IMR-90 (cell line): ENCODE results near the gene RGS14. TPM values are rescaled to one million over a fixed set of nuclear protein-coding genes. Genes with fewer than 3 reads are reported as not detected.

ENCODE experiments used
- ATAC-seq: fragments of 200-7000 bp; cut with Tn5 transposase; 2 replicates; pipeline ENCODE4 v1.9.1; 2020; ENCODE audit warnings: low read depth, mild to moderate bottlenecking, moderate library complexity
- BruUV-seq: library from RNA; stranded (reverse); fragments of 400-500 nt; replicated peaks from 2 replicates; lab custom pipeline; 2021; lab: Mats Ljungman, UMichigan
- CTCF ChIA-PET: fragments of 300-600 bp; formaldehyde crosslinking; extraction: SDS; loops from one replicate; lab custom pipeline; 2021; ENCODE audit warnings: antibody characterized with exemption; lab: Yijun Ruan, JAX
- POLR2A ChIA-PET: fragments of 300-600 bp; sonication (Branson Sonifier 250); formaldehyde crosslinking; loops from one replicate; lab custom pipeline; 2022; ENCODE audit warnings: antibody characterized with exemption; ENCODE audit not compliant: unreplicated experiment; lab: Charles Lee
- DNase-seq: peaks from one replicate; pipeline ENCODE4 v3.0.0; 2013
- H2AFZ ChIP-seq: replicated peaks from 2 replicates; pipeline ENCODE3; 2013; ENCODE audit warnings: low read length, mild to moderate bottlenecking; ENCODE audit not compliant: poor library complexity
- H2AK5ac ChIP-seq: 2 replicates; pipeline ENCODE4 v1.6.1; 2013; ENCODE audit warnings: low read depth, low read length, inconsistent platforms
- H2AK9ac ChIP-seq: replicated peaks from 2 replicates; pipeline ENCODE3; 2013; ENCODE audit warnings: mild to moderate bottlenecking, low read depth, low read length, moderate library complexity; ENCODE audit not compliant: poor library complexity
- H2BK120ac ChIP-seq: 2 replicates; pipeline ENCODE4 v1.6.1; 2013; ENCODE audit warnings: low read depth, low read length, inconsistent platforms
- H2BK15ac ChIP-seq: 3 replicates; pipeline ENCODE4 v1.6.1; 2013; ENCODE audit warnings: low read depth, low read length, inconsistent platforms
- H2BK20ac ChIP-seq: 2 replicates; pipeline ENCODE4 v1.6.1; 2013; ENCODE audit warnings: low read depth, mild to moderate bottlenecking, inconsistent platforms, low read length, moderate library complexity
- H2BK5ac ChIP-seq: 2 replicates; pipeline ENCODE4 v1.6.1; 2013; ENCODE audit warnings: mild to moderate bottlenecking, low read depth, low read length, inconsistent platforms; ENCODE audit not compliant: poor library complexity, severe bottlenecking
- H3K14ac ChIP-seq: replicated peaks from 2 replicates; pipeline ENCODE4 v1.6.1; 2013; ENCODE audit warnings: low read depth, low read length, inconsistent platforms
- H3K18ac ChIP-seq: 2 replicates; pipeline ENCODE4 v1.6.1; 2013; ENCODE audit warnings: low read depth, low read length, control low read depth
- H3K23ac ChIP-seq: 2 replicates; pipeline ENCODE4 v1.6.1; 2013; ENCODE audit warnings: low read depth, low read length, inconsistent platforms
- H3K27ac ChIP-seq: 2 replicates; pipeline ENCODE4 v1.5.1; 2013; ENCODE audit warnings: mild to moderate bottlenecking, control low read depth, low read length; ENCODE audit not compliant: insufficient read depth
- H3K27me3 ChIP-seq: 2 replicates; pipeline ENCODE4 v1.6.1; 2013; ENCODE audit warnings: low read length; ENCODE audit not compliant: control insufficient read depth, insufficient read depth
- H3K36me3 ChIP-seq: 2 replicates; pipeline ENCODE4 v1.6.1; 2013; ENCODE audit warnings: low read length, mixed read lengths; ENCODE audit not compliant: control insufficient read depth, insufficient read depth
- H3K4ac ChIP-seq: 2 replicates; pipeline ENCODE4 v1.6.1; 2013; ENCODE audit warnings: low read depth, low read length, inconsistent platforms
- H3K4me1 ChIP-seq: 2 replicates; pipeline ENCODE4 v1.6.1; 2013; ENCODE audit warnings: low read length, mixed read lengths; ENCODE audit not compliant: control insufficient read depth, insufficient read depth
- H3K4me2 ChIP-seq: 2 replicates; pipeline ENCODE4 v1.6.1; 2013; ENCODE audit warnings: low read depth, mild to moderate bottlenecking, control low read depth, low read length, moderate library complexity
- H3K4me3 ChIP-seq: 2 replicates; pipeline ENCODE4 v1.5.1; 2013; ENCODE audit warnings: low read depth, mild to moderate bottlenecking, control low read depth, low read length, moderate library complexity; ENCODE audit not compliant: insufficient read depth
- H3K56ac ChIP-seq: 2 replicates; pipeline ENCODE4 v1.6.1; 2013; ENCODE audit warnings: low read length, inconsistent platforms; ENCODE audit not compliant: insufficient read depth; ENCODE audit errors: extremely low read depth
- H3K79me1 ChIP-seq, 2 experiments: 2 replicates each; pipeline ENCODE4 v1.6.1; 2013; ENCODE audit warnings: low read length in 2 of 2, inconsistent platforms in 1 of 2, low read depth in 1 of 2
- H3K9ac ChIP-seq: 2 replicates; pipeline ENCODE4 v1.6.1; 2013; ENCODE audit warnings: low read depth, low read length, control low read depth
- H3K9me1 ChIP-seq: 2 replicates; pipeline ENCODE4 v1.6.1; 2013; ENCODE audit warnings: low read length, inconsistent platforms; ENCODE audit not compliant: insufficient read depth
- H3K9me3 ChIP-seq: 2 replicates; pipeline ENCODE4 v1.6.1; 2013; ENCODE audit warnings: low read length; ENCODE audit not compliant: control insufficient read depth, insufficient read depth
- H4K20me1 ChIP-seq: 2 replicates; pipeline ENCODE4 v1.6.1; 2013; ENCODE audit warnings: low read length, inconsistent platforms; ENCODE audit not compliant: insufficient read depth
- H4K5ac ChIP-seq: 2 replicates; pipeline ENCODE4 v1.6.1; 2013; ENCODE audit warnings: mild to moderate bottlenecking, low read depth, low read length, control low read depth
- H4K8ac ChIP-seq, 2 experiments: 2 replicates each; pipeline ENCODE4 v1.6.1; 2013; ENCODE audit warnings: low read depth in 2 of 2, low read length in 2 of 2, control low read depth in 1 of 2, inconsistent platforms in 1 of 2
- H4K91ac ChIP-seq: 2 replicates; pipeline ENCODE4 v1.6.1; 2013; ENCODE audit warnings: low read depth, low read length, inconsistent platforms; ENCODE audit not compliant: insufficient read depth
- CEBPB ChIP-seq: IDR thresholded peaks from 2 replicates; pipeline ENCODE4 v1.6.1; 2012; ENCODE audit warnings: low read depth, low read length, improper control_type of control experiment
- CHD1 ChIP-seq: IDR thresholded peaks from 2 replicates; pipeline ENCODE4 v1.6.1; 2012; ENCODE audit warnings: low read depth, low read length, improper control_type of control experiment
- FOS ChIP-seq: fragments of 150-350 bp; IDR thresholded peaks from 2 replicates; pipeline ENCODE4 v1.6.1; 2016; ENCODE audit warnings: low read depth, low read length
- MAFK ChIP-seq: IDR thresholded peaks from 2 replicates; pipeline ENCODE4 v1.6.1; 2012; ENCODE audit warnings: low read depth, low read length, improper control_type of control experiment
- MAZ ChIP-seq: IDR thresholded peaks from 2 replicates; pipeline ENCODE4 v1.6.1; 2012; ENCODE audit warnings: low read depth, mild to moderate bottlenecking, low read length, improper control_type of control experiment, moderate library complexity, borderline replicate concordance
- MXI1 ChIP-seq: IDR thresholded peaks from 2 replicates; pipeline ENCODE4 v1.6.1; 2012; ENCODE audit warnings: low read depth, mild to moderate bottlenecking, low read length, moderate library complexity, borderline replicate concordance
- NFE2L2 ChIP-seq: fragments of 150-350 bp; IDR thresholded peaks from 2 replicates; pipeline ENCODE4 v1.6.1; 2016; ENCODE audit warnings: low read depth, mild to moderate bottlenecking, low read length
- POLR2A ChIP-seq: IDR thresholded peaks from 2 replicates; pipeline ENCODE4 v1.6.1; 2012; ENCODE audit warnings: mild to moderate bottlenecking, low read depth, low read length
- RAD21 ChIP-seq: IDR thresholded peaks from 2 replicates; pipeline ENCODE4 v1.6.1; 2012; ENCODE audit warnings: low read length, improper control_type of control experiment
- RCOR1 ChIP-seq: IDR thresholded peaks from 2 replicates; pipeline ENCODE4 v1.6.1; 2012; ENCODE audit warnings: mild to moderate bottlenecking, low read length, improper control_type of control experiment; ENCODE audit not compliant: insufficient replicate concordance
- RFX5 ChIP-seq: IDR thresholded peaks from 2 replicates; pipeline ENCODE4 v1.8.0; 2012; ENCODE audit warnings: low read depth, mild to moderate bottlenecking, low read length, moderate library complexity
- SMC3 ChIP-seq: fragments of 150-350 bp; IDR thresholded peaks from 2 replicates; pipeline ENCODE4 v1.6.1; 2016; ENCODE audit warnings: low read depth, mild to moderate bottlenecking, antibody characterized with exemption, low read length, moderate library complexity
- WGBS, 2 experiments: methylation state at CpG; one replicate each; pipeline versions ENCODE4 v1.1.5 to v1.1.7; 2013; ENCODE audit warnings: missing lambda C conversion rate in 2 of 2; ENCODE audit not compliant: insufficient read length in 1 of 2; ENCODE audit errors: extremely low coverage in 2 of 2; 5-methylcytosine and 5-hydroxymethylcytosine counted together
- dilution Hi-C: fragments of 300-500 bp; cut with HindIII; formaldehyde crosslinking; loops from one replicate; pipeline ENCODE4 v1.14.3; 2018; ENCODE audit warnings: low sequenced_read_pairs; ENCODE audit not compliant: unreplicated experiment
- in situ Hi-C: fragments of 300-500 bp; cut with MboI; formaldehyde crosslinking; loops from 3 replicates; pipeline ENCODE4 v1.14.3; 2019; ENCODE audit warnings: low sequenced_read_pairs, inconsistent platforms, mixed read lengths
- intact Hi-C: fragments of 100-400 bp; cut with micrococcal nuclease; formaldehyde crosslinking; loops from 2 replicates; pipeline ENCODE4 v1.10.0; 2022
- polyA plus RNA-seq, 3 experiments: library from polyadenylated mRNA; depleted of rRNA; stranded (reverse); fragments of >200 nt; gene quantifications; 2 replicates each; pipeline ENCODE4 v1.2.3, GENCODE V29; 2012; ENCODE audit warnings: low replicate concordance in 1 of 3
- total RNA-seq: library from RNA; depleted of rRNA; stranded (reverse); fragments of >200 nt; gene quantifications from 2 replicates; pipeline ENCODE4 v1.2.3, GENCODE V29; 2012
- TF ChIP-seq, protein P1 (sequence below): fragments of 150-350 bp; IDR thresholded peaks from 2 replicates; pipeline ENCODE4 v1.6.1; 2016; ENCODE audit warnings: low read depth, mild to moderate bottlenecking, low read length, moderate library complexity, borderline replicate concordance
- TF ChIP-seq, protein P2 (sequence below): conservative IDR thresholded peaks from 2 replicates; pipeline ENCODE4 v1.5.1; 2012; ENCODE audit warnings: mild to moderate bottlenecking, low read depth, low read length, improper control_type of control experiment

The RGS14 gene
- total and polyA plus RNA-seq, 2 of the 4 experiments (the other 2 are of a cell fraction), result 1.1 to 6.5 TPM

DNA sequence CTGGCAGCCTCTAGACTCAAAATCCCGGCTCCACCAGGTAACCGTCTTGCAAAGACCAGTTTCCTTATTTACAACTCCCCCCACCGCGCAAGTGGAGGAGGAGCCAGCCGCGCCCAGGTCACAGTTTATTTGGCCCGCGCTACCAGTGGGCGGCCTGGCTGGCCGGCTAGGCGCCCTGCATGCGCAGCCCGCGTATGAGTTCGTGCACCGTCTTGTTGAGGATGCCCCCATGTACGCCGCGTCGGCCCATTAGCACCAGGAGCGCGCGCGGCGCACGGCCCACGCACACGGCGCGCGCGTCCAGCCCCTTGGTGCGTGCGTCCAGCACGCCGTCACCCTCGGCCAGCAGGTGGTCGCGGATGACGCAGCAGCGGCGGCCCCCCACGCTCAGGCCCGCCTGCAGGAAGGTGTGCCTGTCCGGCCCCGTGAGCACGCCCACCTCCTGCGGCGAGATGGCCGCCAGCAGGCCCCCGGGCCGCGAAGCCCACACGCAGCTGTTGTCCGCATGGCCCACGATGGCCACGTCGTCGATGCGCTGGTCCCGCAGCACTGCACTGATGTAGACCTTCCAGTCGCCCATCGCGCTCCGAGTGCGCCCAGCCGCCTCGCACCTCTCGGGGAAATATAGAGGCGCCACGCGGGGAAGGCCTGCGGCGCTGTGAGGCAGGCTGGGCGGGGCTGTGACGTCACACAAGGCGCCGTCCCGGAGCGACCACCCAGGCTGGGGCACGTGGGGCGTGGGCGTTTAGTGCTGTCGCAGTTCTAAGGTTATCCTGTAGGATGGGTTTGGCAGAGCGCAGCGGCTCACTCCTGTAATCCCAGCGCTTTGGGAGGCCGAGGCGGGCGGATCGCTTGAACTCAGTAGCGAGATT is 42.5 kb downstream of the RGS14 start, which contains the start of gene PFN3:
PFN3 (minus strand) TSS at position 665 of the 872 bp plus-strand sequence; CDS start at position 580, 85 bp downstream.
- intact Hi-C loops, result no loop called here
- Histone ChIP-seq H3K27me3 (peaks cover 71% of the 10 kb centered on the region), H2AK5ac (no peak within 1 kb of the TSS), H3K4ac (no peak within 1 kb of the TSS), H3K79me1 (no peaks in the 10 kb centered on the region), H3K9me3 (peaks cover 2% of the 10 kb centered on the region; the same call in 1 of the 2 replicates), H4K8ac (no peak within 1 kb of the TSS), H3K4me3 (no peak within 1 kb of the TSS), H2AFZ (peak within 1 kb of the TSS; percentile 77), H3K9me1 (no peaks in the 10 kb centered on the region), H3K9ac (no peak within 1 kb of the TSS), H2BK120ac (no peak within 1 kb of the TSS), H3K23ac (no peak within 1 kb of the TSS), H3K56ac (no peak within 1 kb of the TSS), H3K36me3 (no peaks in the 10 kb centered on the region), H4K20me1 (no peaks in the 10 kb centered on the region), H3K18ac (no peak within 1 kb of the TSS), H2BK15ac (no peak within 1 kb of the TSS), H2BK5ac (no peak within 1 kb of the TSS), H2BK20ac (no peak within 1 kb of the TSS), H3K4me1 (peaks cover 4% of the 10 kb centered on the region; the same call in 1 of the 2 replicates), H2AK9ac (peak within 1 kb of the TSS; percentile 45), H3K4me2 (no peak within 1 kb of the TSS), H3K14ac (no peak within 1 kb of the TSS), H4K91ac (no peak within 1 kb of the TSS), H4K5ac (no peak within 1 kb of the TSS), H3K27ac (no peak within 1 kb of the TSS)
- CTCF ChIA-PET, result interaction anchor here (0.8 to 5.4 kb wide), 2 partner anchors 9 to 97 kb away, joined by 3 to 56 read pairs; partner anchors contain the start of gene PDLIM7
- POLR2A ChIA-PET, result no interaction called here
- 14% methylated on average over 49 of the region's 92 CpGs; no CpG with 5 or more reads in 1 of the 2 experiments for WGBS, 2 experiments
- dilution Hi-C loops, result no loop called here
- in situ Hi-C loops, result no loop called here
- no TSS peak for BruUV-seq
- no peak for ATAC-seq
- DNase-seq, result peak; percentile 27
- TF ChIP-seq RFX5 (no peak), FOS (no peak), POLR2A (no peak), CHD1 (no peak), MXI1 (no peak), NFE2L2 (no peak), RAD21 (no peak), MAFK (no peak), SMC3 (no peak), CEBPB (no peak), MAZ (no peak), RCOR1 (no peak)
- TF ChIP-seq, protein P1, sequence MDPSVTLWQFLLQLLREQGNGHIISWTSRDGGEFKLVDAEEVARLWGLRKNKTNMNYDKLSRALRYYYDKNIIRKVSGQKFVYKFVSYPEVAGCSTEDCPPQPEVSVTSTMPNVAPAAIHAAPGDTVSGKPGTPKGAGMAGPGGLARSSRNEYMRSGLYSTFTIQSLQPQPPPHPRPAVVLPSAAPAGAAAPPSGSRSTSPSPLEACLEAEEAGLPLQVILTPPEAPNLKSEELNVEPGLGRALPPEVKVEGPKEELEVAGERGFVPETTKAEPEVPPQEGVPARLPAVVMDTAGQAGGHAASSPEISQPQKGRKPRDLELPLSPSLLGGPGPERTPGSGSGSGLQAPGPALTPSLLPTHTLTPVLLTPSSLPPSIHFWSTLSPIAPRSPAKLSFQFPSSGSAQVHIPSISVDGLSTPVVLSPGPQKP, result no peak
- TF ChIP-seq, protein P2, sequence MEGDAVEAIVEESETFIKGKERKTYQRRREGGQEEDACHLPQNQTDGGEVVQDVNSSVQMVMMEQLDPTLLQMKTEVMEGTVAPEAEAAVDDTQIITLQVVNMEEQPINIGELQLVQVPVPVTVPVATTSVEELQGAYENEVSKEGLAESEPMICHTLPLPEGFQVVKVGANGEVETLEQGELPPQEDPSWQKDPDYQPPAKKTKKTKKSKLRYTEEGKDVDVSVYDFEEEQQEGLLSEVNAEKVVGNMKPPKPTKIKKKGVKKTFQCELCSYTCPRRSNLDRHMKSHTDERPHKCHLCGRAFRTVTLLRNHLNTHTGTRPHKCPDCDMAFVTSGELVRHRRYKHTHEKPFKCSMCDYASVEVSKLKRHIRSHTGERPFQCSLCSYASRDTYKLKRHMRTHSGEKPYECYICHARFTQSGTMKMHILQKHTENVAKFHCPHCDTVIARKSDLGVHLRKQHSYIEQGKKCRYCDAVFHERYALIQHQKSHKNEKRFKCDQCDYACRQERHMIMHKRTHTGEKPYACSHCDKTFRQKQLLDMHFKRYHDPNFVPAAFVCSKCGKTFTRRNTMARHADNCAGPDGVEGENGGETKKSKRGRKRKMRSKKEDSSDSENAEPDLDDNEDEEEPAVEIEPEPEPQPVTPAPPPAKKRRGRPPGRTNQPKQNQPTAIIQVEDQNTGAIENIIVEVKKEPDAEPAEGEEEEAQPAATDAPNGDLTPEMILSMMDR, result 0 out of 2 replicates have a peak, but pooled peaks have one; percentile 1
